SKM-1 treated with dmso at 0.1 percent for 144 hours (cell line): Measurements from ENCODE around the gene TBL1X.

Source experiments
- DNase-seq: peaks from one replicate; lab custom pipeline; 2025; ENCODE audit not compliant: unreplicated experiment; lab: John Stamatoyannopoulos, UW

TBL1X gene

DNA sequence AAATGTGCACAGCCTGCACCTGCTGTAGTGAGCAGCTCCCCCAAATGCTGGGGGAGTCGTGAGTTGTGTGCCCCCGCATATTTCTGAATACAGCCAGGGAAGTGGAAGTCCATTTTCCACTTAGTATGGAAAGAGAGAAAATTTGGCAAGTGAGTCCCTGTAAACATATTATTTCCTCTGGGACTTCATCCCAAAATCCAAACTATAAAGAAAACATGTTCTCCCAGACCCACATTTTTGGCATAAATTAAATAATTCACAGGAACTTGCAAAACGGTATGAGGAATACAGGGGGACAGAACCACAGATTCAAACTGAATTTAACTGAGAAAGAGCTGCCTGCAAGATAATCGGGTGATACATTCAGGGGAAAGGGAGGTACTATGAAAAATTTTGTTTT lies 193.6 kb downstream of the TBL1X start:
- no peak for DNase-seq

DNA sequence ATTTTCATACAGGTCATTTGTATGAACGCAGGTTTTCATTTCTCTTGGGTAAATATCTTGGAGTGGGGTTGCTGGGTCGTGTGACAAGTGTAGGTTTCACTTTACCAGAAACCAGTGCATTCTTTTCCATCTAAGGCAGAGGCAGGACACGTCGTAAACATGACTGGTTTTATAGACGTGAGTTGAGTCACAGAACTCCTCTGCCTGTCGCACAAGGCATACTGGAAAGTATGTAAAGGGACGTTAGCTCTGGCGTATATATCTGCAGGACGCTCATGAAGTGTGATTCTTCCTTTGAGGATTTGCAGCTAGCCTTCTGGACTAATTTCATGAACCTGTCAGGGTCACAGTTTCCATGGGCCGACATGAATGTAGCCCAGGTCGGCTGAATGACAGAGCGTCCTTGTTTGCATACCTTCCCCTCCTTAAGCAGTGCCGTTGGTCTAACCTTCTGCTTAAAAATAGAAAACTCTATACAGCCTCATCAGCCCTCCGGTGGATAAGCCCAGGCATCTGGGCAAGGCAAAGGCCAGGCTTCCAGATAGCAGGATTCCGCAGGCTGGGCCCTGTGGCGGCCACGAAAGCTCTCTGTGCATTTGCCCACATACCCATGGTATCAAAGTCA lies 194.8 kb downstream of the TBL1X start:
- no peak for DNase-seq

DNA sequence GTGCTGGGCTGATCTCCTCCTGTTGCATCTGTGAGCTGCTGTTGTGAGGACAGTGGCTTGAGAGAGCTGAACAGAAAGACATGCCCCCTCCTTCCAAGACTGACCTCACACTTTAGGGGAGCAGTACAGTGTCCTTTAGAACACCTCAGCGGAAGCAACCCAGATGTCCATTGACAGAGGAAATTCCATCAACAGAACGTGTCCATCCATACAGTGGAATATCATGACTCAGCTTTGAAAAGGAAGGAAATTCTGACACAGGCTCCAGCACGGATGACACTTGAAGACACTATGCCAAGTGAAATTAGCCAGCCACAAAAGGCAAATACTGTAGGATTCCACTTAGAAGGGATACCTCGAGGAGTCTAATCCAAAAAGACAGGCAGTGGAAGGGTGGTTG lies 197.3 kb downstream of the TBL1X start:
- DNase-seq = no peak

DNA sequence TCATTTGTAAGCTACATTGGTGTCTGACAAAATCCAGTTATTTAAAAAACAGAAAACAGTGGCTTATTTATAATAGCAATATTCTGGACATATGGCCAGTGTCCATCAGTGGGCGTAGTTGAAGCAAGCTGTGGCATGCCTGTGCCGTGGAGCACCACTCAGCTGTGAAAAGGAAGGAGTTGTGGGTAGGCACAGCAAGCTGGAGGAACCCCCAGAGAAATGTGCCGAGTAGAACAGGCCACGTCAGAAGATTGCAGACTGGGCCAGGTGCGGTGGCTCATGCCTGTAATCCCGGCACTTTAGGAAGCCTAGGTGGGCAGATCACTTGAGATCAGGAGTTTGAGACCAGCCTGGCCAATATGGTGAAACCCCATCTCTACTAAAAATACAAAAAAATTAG lies 198.4 kb downstream of the TBL1X start:
- no peak for DNase-seq

DNA sequence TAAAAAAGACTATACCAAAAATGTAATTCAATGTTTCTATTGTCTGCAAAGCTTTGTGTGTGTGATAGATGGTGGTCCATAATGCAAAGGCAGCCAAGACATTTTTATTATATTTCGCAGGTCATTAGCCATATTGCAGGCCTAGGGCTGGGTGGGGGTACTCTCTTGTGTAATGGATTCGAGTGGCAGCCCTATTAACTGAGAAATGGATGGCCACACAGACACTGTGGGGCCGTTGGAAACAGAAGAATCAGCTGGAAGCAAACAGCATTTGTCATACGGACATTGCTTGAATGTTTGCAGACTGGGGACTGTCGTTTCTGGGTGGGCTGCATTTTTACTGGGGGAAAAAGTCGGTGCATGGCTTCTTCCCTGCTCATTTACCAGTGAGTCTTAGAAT lies 199.4 kb downstream of the TBL1X start:
- no peak for DNase-seq

DNA sequence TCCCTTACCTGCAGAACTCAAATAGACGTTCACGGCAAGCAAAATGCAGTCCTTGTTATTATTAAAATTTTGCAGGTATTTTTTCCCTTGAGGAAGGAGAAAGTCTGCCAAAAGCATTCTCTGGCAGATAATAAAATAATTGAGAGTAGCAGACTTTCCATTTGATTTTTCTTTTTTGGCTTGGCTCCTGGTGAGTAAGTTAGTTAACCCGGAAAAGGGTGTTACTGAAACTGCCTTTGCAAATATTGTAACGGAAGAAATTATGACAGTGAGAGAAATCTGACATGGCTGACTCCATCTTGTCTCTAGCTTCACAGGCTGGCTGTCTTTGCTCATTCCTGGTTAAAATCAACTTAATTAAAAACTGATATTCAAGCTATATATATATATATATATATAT lies 200.3 kb downstream of the TBL1X start:
- DNase-seq = no peak

DNA sequence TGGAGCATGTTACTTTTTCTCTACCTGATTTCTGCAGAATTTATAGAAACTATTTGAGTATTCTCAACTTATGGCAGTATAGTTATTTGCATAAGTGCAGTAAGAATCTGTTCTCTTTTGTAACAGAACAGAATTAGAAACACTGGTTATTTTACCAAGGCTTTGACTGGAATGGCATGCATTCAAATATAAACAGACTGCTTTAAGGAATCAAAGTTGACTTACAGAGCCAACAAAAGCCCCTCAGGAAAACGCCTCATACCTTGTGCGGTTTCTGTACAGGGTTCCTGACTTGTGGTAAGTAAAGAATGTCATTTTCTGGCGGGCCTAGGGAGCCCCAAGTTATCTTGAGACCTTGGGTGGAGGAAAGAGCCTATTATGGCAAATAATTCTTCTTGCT lies 203.7 kb downstream of the TBL1X start:
- DNase-seq = no peak

DNA sequence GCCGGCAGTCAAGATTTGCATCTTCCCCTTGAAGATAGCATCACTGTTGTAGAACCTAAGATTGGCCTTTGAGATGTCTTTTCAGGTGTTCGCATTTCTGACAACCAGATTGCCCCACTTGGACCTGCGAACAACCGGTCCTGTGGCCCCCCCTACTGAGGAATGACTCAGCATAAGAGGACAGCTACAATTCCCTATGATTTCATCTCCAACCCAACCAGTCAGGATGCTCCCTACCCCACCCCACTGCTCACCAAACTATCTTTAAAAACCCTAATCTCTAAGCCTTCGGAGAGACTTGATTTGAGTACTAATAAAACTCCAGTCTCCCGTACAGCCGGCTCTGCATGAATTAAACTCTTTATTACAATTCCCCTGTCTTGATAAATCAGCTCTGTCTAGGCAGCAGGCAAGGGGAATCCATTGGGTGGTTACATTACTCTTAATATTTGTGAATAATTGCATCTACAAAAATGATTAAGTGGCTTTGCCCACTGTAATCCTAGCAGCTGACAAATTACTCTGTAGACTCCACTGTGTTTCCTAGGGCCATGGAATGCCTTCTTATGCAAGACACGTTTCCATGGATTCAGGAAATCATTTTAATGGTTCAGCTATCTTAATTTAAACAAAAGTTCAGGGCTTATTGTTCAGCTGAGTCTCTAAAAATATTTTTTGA lies 205.4 kb downstream of the TBL1X start:
- DNase-seq = no peak

DNA sequence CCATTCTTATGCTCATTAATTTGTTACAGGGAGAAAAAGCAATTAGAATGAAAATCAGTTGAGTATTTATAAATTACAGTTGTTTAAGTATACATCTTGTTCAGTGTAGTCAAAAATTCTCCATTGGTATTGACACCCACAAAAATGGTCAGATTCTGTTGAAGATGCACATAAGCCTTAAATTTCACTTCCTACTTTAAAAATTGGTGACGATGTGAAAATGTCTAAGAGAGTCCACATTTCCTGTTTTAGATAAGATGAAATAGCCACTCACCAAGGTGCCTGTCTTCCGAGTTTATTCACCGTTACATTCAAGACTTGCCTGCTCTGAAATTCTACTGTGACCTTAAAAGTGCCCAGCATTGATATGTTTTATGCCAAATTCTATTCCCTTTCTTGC lies 207.1 kb downstream of the TBL1X start:
- no peak for DNase-seq

DNA sequence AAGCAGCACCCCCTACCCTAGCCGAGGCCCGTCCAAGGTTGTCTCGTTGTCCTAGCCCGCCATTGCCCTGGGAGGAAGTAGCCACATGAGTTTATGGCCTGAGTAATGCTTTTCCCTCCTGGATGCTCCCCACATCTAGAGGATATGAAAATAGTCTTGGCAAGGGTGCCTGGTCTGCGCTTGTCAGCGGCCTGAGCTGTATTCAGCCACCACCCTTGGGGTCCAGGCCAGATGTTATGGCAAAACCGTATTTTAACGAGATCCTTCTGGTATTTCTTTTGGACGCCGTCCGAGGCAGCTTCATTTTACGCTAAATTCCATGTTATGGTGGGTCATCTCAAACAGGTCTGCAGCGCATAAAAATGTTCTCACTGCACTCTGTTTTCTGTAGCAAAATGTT lies 211.4 kb downstream of the TBL1X start:
- DNase-seq = no peak

DNA sequence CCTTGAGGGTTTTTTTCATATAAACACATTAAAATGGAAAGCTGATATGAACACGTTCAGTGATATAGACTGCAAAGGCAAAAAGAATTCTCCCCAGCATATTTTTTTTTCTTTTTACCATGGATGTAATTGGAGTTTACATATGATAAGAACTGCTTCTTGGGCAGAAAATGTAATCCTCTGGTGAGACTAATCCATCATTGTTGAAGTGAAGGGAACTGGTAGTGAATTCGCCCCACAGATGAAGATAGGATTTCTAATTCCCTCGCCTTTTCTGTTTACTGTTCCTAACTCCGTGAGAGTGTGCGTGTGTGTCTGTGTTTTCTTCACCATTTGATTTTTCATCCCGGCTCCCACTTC lies 211.9 kb downstream of the TBL1X start:
- DNase-seq = no peak

DNA sequence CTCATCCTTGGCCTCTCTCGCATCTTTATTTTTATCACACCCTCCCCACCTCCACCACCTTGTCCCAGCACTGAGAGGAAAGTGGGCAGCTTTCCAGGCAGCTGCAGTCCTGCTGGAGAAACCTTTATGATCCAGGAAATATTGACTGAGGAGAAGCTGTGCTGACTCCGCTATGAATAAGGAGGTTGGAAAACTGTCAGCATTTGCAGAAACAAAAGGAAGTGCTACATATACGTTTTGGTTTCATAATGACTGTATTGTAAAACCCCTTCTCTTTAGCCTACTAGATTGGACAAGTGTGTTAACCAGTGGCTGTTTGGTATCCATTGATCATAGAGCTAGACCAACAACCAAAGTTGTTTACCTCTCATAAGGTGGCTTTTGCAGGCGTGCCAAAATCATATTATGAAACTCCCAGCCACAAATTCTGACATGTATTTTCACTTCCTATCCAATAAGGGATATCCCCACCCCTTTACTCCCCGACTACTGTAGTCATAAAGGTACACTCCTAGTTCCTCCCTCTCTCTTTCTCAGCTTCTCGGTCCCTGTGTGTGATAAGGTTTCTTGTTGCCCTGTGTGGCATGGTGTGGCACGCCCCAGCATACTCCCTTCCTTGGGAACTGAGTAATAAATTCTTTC lies 212.4 kb downstream of the TBL1X start:
- DNase-seq = no peak

DNA sequence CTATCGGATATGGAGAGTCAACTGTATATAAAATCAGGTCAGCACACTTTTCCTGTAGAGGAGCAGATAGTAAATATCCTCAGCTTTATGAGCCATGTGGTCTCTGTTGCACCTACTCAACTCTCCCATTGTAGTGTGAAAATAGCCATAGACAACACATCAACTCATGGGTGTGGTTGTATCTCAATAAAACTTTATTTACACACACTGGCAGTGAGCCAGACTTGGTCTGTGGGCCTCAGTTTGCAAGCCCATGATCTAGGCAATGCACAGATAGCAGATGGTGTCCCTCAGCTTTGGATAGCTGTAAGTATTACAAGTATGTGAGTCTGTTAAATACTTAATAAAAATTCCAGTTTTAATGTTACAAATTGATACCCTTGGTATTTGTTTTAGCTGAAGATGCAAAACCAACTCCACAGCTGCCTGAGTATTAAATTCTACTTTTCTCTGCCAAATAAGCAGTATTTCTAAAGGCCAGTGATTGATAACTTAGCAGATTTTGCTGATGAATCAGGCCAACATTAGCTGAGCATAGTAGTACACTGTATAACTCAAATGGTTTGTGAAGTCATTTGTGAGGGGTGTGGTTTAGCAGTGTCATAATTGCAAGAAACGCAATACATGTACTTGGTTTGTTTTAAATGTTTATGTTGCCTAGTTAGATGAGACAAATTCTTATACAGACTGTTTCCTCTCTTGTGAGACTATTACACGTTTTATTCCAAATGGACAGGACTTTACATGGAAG lies 213.5 kb downstream of the TBL1X start:
- no peak for DNase-seq

DNA sequence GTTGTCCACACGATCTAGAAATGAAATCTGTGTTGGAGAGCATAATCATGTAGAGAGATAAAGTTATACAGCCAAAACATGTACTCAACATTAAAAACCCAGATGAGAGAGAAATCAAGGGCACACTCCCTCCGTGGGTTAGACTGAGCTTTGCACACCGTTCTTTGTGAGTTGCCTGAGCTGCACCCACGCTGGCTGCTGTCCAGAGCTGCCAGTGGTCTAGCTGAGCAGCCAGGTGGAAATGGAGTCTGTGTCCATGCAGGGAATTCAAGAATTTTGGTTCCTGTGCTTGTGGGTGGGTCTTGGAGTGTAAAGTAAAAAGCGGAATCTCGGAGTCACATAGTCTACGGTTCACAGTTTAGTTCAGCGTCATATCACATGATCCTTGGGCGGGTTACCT lies 216.2 kb downstream of the TBL1X start:
- no peak for DNase-seq

DNA sequence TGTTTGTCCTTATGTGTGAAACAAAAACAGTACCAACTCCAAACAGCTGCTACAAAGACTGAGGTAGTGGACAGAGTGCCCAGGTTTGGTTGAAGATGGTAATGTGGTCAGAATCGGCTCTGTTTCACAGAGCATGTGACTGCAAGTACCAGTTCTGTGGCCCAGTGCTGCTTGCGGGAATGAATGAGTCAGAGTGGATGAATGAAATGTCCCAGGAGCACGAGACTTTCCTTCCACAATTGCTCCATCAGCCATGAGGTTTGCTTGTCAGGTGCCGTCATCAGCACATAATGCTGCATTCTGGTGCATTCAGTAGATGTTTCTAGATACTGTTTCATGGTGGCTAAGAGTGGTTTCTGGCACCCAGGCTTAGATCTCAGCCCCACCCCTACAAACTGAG lies 216.6 kb downstream of the TBL1X start:
- no peak for DNase-seq

DNA sequence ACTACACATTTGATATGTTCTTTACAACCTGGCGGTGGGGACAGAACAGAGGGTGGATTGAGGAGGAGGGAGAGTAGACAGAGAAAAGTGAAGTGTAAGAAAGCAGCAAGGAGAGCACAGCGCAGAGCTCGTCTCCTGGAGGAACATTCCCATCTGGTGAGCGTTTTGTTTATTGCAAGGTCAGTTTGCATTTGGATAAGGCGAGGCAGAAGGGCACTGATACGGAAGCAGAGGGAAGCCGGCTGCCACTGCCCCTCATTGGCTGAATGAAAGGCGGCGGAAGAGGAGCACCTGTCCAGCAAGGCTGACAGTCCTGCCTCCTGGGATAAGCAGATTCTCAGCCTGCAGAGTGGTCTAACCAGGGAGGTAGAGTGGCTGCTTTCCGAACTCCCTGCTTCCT lies 217.6 kb downstream of the TBL1X start:
- no peak for DNase-seq

DNA sequence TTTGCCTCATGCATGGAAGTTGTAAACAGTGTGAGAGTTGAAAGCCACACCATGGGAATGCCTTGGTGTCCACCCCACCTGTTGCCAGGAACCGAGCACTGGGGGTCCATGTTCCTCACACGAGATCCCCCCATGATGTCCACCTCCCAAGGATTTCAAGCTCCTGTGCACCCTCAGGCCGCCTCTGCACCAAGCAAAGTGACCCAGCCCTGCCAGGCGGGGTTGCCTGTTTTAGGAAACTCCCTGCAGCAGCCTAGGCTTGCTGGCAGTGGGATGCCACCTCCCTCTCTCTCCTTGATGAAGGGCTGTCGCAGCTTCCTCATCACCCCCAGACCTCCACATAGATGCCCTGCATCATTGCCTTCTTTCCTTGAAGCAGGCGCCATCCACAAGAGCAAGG lies 218.0 kb downstream of the TBL1X start:
- no peak for DNase-seq

DNA sequence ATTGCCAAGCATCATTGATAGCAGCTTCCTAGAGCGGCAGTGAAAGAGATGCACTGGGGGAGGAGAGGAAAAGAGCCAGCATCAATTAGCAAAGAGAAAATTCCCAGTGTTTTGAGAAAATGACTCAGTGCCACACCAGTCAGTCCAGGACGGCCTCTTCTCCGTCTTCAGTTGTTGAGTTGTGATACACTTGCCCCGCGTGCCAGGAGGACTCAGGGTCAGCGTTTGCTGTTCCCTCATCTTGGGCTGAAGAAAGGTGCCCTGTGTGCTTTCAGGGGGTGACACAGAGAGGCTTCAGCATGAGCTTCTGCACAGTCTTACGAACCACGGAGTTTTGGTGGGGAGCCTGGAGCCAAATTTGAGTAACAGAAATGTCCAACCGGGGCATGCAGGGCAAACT lies 218.5 kb downstream of the TBL1X start:
- DNase-seq = no peak

DNA sequence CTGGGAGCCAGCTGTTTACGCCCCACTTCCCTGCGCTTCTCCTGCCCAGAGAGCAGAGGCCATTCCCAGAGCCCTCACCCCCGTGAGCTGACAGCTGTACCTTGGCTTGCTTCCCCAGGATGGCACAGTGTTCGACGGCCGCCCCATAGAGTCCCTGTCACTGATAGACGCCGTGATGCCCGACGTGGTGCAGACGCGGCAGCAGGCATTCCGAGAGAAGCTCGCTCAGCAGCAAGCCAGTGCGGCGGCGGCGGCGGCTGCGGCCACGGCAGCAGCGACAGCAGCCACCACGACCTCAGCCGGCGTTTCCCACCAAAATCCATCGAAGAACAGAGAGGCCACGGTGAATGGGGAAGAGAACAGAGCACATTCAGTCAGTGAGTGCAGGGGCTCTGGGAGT lies 223.0 kb downstream of the TBL1X start:
- no peak for DNase-seq

DNA sequence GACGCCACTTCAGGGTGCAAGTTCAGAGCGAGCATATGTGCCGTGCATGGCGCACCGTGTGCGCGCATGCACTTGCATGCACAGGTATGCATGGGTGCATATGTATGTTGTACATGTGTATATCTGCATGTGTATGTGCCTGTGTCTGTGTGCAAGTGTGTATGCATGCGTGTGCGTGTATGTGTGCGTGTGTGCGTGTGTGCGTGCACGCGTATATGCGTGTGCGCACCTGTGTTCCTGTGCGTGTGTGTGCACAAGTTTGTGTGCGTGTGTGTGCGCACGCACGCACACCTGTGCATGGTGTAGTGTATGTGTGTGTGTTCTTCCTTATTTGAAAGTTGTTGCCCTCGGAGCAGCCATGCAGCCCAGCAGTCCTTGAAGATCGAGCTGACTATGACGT lies 224.0 kb downstream of the TBL1X start:
- DNase-seq = no peak

DNA sequence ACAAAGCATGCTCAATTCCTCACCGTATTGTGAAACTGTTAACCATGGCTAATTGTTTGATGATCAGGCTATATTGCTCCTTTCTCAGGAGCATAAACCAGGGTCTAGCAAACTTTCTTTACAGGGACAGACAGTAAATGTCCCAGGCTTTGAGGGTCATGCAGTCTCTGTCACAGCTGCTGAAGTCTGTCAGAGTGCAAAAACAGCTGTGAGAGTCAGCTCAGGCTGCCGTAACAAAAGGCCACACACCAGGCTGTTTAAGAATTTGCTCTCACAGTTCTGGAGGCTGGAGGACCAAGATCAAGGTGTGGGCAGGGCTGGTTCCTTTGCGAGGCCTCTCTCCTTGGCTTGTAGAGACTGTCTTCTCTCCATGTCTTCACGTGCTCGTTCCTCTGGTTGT lies 225.2 kb downstream of the TBL1X start:
- DNase-seq = no peak
